SK-N-SH (cell line): Measurements from ENCODE around the gene ACOT12.

ENCODE experiments used
- EP300 ChIP-seq, 2 experiments: IDR thresholded peaks; 2 replicates each; pipeline versions ENCODE4 v1.4.0 to v1.6.1; 2012; ENCODE audit warnings: borderline replicate concordance in 1 of 2, low read depth in 1 of 2, low read length in 1 of 2
- EZH2phosphoT487 ChIP-seq: fragments of 200-600 bp; sonication (generic); IDR thresholded peaks from 2 replicates; pipeline ENCODE4 v1.6.1; 2017; ENCODE audit warnings: low read depth, mixed run types, mild to moderate bottlenecking, antibody characterized with exemption, moderate library complexity, borderline replicate concordance
- GATA2 ChIP-seq: sonication (generic); formaldehyde crosslinking; IDR thresholded peaks from 2 replicates; pipeline ENCODE4 v1.5.0; 2020; ENCODE audit warnings: mild to moderate bottlenecking, missing genetic modification reagents
- MAX ChIP-seq: IDR thresholded peaks from 2 replicates; pipeline ENCODE4 v1.4.0; 2012; ENCODE audit warnings: low read depth
- NFIC ChIP-seq: IDR thresholded peaks from 2 replicates; pipeline ENCODE4 v1.4.0; 2012; ENCODE audit warnings: borderline replicate concordance
- POLR2AphosphoS5 ChIP-seq: IDR thresholded peaks from 2 replicates; pipeline ENCODE4 v1.6.1; 2012; ENCODE audit warnings: low read depth, low read length
- REST ChIP-seq: IDR thresholded peaks from 2 replicates; pipeline ENCODE4 v1.6.1; 2012; ENCODE audit warnings: mild to moderate bottlenecking, low read depth, low read length, moderate library complexity
- SMC3 ChIP-seq: IDR thresholded peaks from 2 replicates; pipeline ENCODE4 v1.6.1; 2012; ENCODE audit warnings: low read depth, low read length, improper control_type of control experiment
- TF ChIP-seq, protein P1 (sequence below): fragments of 200-600 bp; sonication (generic); IDR thresholded peaks from 2 replicates; pipeline ENCODE4 v1.6.1; 2017; ENCODE audit warnings: antibody characterized with exemption, mild to moderate bottlenecking, moderate library complexity

DNA sequence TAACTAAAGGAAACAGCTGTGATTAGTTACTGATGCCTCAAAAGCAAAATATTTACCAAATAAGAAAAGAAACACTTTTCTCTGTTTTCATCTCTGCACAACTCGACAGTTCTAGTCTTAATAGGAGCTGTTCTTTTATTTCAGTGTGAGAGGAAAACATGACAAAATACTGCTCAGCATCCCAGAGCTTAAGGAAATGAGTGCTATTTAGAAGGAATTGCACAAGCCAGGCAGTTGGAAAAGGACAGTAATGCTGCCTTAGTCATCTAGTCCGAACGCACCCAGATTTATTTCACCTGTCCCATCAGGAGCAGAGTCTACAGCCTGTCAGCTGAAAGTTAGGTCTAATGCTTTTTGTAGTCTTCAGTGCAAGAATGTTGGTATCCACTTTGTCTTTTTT, 80.2 kb downstream of the ACOT12 start:
- TF ChIP-seq MAX = no peak
- TF ChIP-seq, protein P1, sequence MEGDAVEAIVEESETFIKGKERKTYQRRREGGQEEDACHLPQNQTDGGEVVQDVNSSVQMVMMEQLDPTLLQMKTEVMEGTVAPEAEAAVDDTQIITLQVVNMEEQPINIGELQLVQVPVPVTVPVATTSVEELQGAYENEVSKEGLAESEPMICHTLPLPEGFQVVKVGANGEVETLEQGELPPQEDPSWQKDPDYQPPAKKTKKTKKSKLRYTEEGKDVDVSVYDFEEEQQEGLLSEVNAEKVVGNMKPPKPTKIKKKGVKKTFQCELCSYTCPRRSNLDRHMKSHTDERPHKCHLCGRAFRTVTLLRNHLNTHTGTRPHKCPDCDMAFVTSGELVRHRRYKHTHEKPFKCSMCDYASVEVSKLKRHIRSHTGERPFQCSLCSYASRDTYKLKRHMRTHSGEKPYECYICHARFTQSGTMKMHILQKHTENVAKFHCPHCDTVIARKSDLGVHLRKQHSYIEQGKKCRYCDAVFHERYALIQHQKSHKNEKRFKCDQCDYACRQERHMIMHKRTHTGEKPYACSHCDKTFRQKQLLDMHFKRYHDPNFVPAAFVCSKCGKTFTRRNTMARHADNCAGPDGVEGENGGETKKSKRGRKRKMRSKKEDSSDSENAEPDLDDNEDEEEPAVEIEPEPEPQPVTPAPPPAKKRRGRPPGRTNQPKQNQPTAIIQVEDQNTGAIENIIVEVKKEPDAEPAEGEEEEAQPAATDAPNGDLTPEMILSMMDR = no peak
- TF ChIP-seq REST = no peak
- no peak for TF ChIP-seq NFIC
- TF ChIP-seq GATA2 = no peak
- TF ChIP-seq POLR2AphosphoS5 = no peak
- no peak for TF ChIP-seq EZH2phosphoT487
- TF ChIP-seq SMC3 = no peak
- no peak for TF ChIP-seq EP300 (IDR thresholded peaks at IDR 0.05; ENCODE audit: borderline replicate concordance in 1 of 2, low read depth in 1 of 2, low read length in 1 of 2)
